OCI-LY7 (cell line): ENCODE results near the gene CCDC51. TPM values are rescaled to one million over a fixed set of nuclear protein-coding genes. Genes with fewer than 3 reads are reported as not detected.
A peak's percentile ranks its signal among the peaks of the same experiment; 100 is the strongest.

Experiments
- BruUV-seq: library from RNA; stranded (reverse); fragments of 400-500 nt; replicated peaks from 2 replicates; lab custom pipeline; 2021; lab: Mats Ljungman, UMichigan
- CTCF ChIA-PET: fragments of 300-600 bp; sonication (Branson Sonifier 250); formaldehyde crosslinking; loops from one replicate; lab custom pipeline; 2022; ENCODE audit warnings: antibody characterized with exemption; ENCODE audit not compliant: unreplicated experiment; lab: Charles Lee
- POLR2A ChIA-PET: fragments of 300-600 bp; sonication (Branson Sonifier 250); formaldehyde crosslinking; loops from one replicate; lab custom pipeline; 2022; ENCODE audit warnings: antibody characterized with exemption; lab: Charles Lee
- DNase-seq: peaks from one replicate; pipeline ENCODE4 v3.0.0-alpha.2; 2015; ENCODE audit warnings: low spot score
- H2AFZ ChIP-seq: fragments of 200-600 bp; sonication (generic), shearing (Covaris generic); 2 replicates; pipeline ENCODE4 v1.6.1; 2014; ENCODE audit warnings: mild to moderate bottlenecking, antibody characterized with exemption, low read length, moderate library complexity
- H3K27ac ChIP-seq: fragments of 200-600 bp; sonication (generic); 2 replicates; pipeline ENCODE4 v1.5.1; 2014; ENCODE audit warnings: mixed run types, low read depth, mild to moderate bottlenecking, moderate library complexity, low read length, inconsistent platforms; ENCODE audit not compliant: poor library complexity, severe bottlenecking
- H3K36me3 ChIP-seq: fragments of 200-600 bp; sonication (generic); 2 replicates; pipeline ENCODE4 v1.6.1; 2014; ENCODE audit warnings: mild to moderate bottlenecking, antibody characterized with exemption, low read length, moderate library complexity, mixed read lengths; ENCODE audit not compliant: insufficient read depth
- H3K4me1 ChIP-seq: fragments of 200-600 bp; sonication (generic); 2 replicates; pipeline ENCODE4 v1.5.1; 2014; ENCODE audit warnings: mild to moderate bottlenecking, low read length; ENCODE audit not compliant: insufficient read depth, poor library complexity, severe bottlenecking
- H3K4me2 ChIP-seq: fragments of 200-600 bp; sonication (generic); 2 replicates; pipeline ENCODE4 v1.6.1; 2014; ENCODE audit warnings: mild to moderate bottlenecking, low read length
- H3K4me3 ChIP-seq: fragments of 200-600 bp; sonication (generic); 2 replicates; pipeline ENCODE4 v1.5.1; 2014; ENCODE audit warnings: mild to moderate bottlenecking, low read depth, low read length; ENCODE audit not compliant: poor library complexity, severe bottlenecking
- H3K79me2 ChIP-seq: fragments of 200-600 bp; sonication (generic); 2 replicates; pipeline ENCODE4 v1.6.1; 2016; ENCODE audit warnings: low read depth, mild to moderate bottlenecking, low read length, moderate library complexity, mixed read lengths; ENCODE audit not compliant: insufficient read depth
- H3K9me2 ChIP-seq: fragments of 200-600 bp; sonication (generic); 2 replicates; pipeline ENCODE4 v1.6.1; 2016; ENCODE audit warnings: mild to moderate bottlenecking, low read length, mixed read lengths; ENCODE audit not compliant: insufficient read depth
- H3K9me3 ChIP-seq: fragments of 200-600 bp; sonication (generic); 2 replicates; pipeline ENCODE4 v1.6.1; 2014; ENCODE audit warnings: mild to moderate bottlenecking, mixed run types, low read length, mixed read lengths
- H4K20me1 ChIP-seq: fragments of 200-600 bp; sonication (generic); 2 replicates; pipeline ENCODE4 v1.6.1; 2014; ENCODE audit warnings: mild to moderate bottlenecking, antibody characterized with exemption, low read length, moderate library complexity, mixed read lengths; ENCODE audit not compliant: insufficient read depth
- EZH2phosphoT487 ChIP-seq: fragments of 200-600 bp; sonication (generic); IDR thresholded peaks from 2 replicates; pipeline ENCODE4 v1.6.1; 2018; ENCODE audit warnings: low read depth, borderline replicate concordance, mild to moderate bottlenecking, mixed run types, antibody characterized with exemption, low read length, moderate library complexity, mixed read lengths
- intact Hi-C: fragments of 100-400 bp; cut with micrococcal nuclease; formaldehyde crosslinking; loops from one replicate; pipeline ENCODE4 v1.10.0; 2022; ENCODE audit not compliant: unreplicated experiment
- total RNA-seq, 2 experiments: library from RNA; depleted of rRNA in 1 of 2; stranded (reverse); fragments of >200 nt in 1 of 2; shearing (Covaris generic) in 1 of 2; gene quantifications; 2 replicates each; pipeline ENCODE4 v1.2.3, GENCODE V29; 2014 to 2022
- TF ChIP-seq, protein P1 (sequence below): fragments of 200-600 bp; sonication (generic); conservative IDR thresholded peaks from 2 replicates; pipeline ENCODE4 v1.5.1; 2014; ENCODE audit warnings: mild to moderate bottlenecking, antibody characterized with exemption, low read length, moderate library complexity, mixed read lengths

Gene CCDC51
- total RNA-seq, 2 experiments from 2014 or later = 23.0 to 24.9 TPM

DNA sequence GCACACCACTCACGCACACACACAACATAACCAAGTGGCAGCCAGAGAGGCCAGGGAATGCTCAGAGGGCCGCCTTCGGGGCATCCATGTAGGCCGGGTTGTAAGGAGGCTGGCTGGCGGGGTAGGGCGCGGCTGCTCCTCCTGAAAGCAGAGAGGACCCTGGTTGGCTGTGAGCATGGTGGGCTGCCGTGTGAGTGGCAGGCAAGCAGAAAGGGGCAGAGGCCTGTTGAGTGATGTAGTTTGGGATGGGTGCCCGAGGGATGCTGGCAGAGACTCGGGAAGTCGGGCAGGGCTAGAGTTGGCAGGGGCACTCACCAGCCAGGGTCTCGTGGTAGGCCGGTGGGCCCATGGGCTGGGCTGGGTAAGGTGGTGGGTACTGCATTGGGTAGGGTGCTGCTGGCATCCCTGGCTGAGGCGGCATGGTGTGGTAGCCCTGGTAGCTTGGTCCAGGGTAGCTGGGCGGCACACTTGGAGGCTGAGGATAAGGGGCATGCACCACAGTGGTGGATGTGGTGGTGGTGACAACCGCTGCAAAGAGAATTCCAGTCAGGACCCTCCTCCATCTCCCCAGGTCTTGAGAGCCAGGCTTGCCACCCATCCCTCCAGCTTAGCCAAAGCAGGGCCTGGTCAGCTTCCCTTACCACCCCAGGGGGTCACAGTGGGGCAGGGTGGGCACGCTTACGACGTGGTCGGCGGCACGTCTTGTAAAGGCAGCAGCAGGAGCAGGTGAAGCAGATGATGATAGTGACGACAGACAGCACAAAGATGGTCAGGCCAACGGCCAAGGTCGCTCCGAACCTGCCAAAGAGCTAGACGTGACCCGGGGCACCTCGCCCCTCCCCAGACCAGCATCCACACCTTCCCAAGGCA, 29.4 kb upstream of the CCDC51 start:
- Histone ChIP-seq H3K79me2 (peaks cover 51% of the 10 kb centered on the region), H3K4me2 (peak overlapping the region; percentile 86), H3K9me2 (no peaks in the 10 kb centered on the region), H3K27ac (peak overlapping the region; percentile 53), H4K20me1 (no peaks in the 10 kb centered on the region; the same call in 1 of the 2 replicates), H3K4me1 (peaks cover 72% of the 10 kb centered on the region), H2AFZ (no peak overlapping the region), H3K9me3 (no peaks in the 10 kb centered on the region), H3K36me3 (peaks cover 33% of the 10 kb centered on the region), H3K4me3 (peak overlapping the region; percentile 16)
- TF ChIP-seq, protein P1, sequence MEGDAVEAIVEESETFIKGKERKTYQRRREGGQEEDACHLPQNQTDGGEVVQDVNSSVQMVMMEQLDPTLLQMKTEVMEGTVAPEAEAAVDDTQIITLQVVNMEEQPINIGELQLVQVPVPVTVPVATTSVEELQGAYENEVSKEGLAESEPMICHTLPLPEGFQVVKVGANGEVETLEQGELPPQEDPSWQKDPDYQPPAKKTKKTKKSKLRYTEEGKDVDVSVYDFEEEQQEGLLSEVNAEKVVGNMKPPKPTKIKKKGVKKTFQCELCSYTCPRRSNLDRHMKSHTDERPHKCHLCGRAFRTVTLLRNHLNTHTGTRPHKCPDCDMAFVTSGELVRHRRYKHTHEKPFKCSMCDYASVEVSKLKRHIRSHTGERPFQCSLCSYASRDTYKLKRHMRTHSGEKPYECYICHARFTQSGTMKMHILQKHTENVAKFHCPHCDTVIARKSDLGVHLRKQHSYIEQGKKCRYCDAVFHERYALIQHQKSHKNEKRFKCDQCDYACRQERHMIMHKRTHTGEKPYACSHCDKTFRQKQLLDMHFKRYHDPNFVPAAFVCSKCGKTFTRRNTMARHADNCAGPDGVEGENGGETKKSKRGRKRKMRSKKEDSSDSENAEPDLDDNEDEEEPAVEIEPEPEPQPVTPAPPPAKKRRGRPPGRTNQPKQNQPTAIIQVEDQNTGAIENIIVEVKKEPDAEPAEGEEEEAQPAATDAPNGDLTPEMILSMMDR = no peak
- no peak for TF ChIP-seq EZH2phosphoT487
- CTCF ChIA-PET = no interaction called here
- POLR2A ChIA-PET = interaction anchor here (0.7 to 1.0 kb wide), 2 partner anchors 23 to 30 kb away, joined by 3 to 4 read pairs; partner anchors contain the start of genes ATRIP, CCDC51 and TMA7
- BruUV-seq = no TSS peak
- DNase-seq = no peak
- intact Hi-C loops = no loop called here

DNA sequence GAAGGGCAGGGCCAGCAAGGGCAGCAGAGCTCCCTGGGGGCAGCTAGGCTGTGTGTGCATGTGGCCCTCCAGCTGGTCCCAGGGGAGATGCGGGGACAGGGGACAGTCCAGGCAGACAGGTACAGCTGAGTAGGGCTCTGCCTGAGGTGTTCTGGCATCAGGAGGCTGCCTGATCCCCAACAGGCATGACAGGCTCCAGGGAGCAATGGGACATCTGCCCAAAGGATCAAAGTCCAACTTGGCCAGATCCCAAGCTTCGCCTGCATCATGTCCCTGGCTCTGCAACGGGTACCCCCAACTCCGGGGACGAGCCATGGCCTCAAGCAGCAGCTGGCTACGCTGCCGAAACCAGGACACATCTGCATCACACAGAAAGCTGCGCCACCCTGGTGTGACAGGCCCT, 28.4 kb upstream of the CCDC51 start:
- POLR2A ChIA-PET = no interaction called here

More for the DNA sequence above, 28.4 kb upstream of the CCDC51 start:
- H2AFZ ChIP-seq = no peak overlapping the region
- peak overlapping the region; percentile 86 for H3K4me2 ChIP-seq
- peak overlapping the region; percentile 15 for H3K27ac ChIP-seq
- H4K20me1 ChIP-seq = no peaks in the 10 kb centered on the region; the same call in 1 of the 2 replicates
- TF ChIP-seq EZH2phosphoT487 = no peak
- TF ChIP-seq, protein P1 = no peak
- intact Hi-C loops = no loop called here
- H3K9me2 ChIP-seq = no peaks in the 10 kb centered on the region
- BruUV-seq = no TSS peak
- peaks cover 67% of the 10 kb centered on the region for H3K4me1 ChIP-seq
- no peaks in the 10 kb centered on the region for H3K9me3 ChIP-seq
- H3K79me2 ChIP-seq = peaks cover 51% of the 10 kb centered on the region
- H3K36me3 ChIP-seq = peaks cover 33% of the 10 kb centered on the region
- no peak overlapping the region for H3K4me3 ChIP-seq
- no peak for DNase-seq
- CTCF ChIA-PET = no interaction called here
